Measurements from ENCODE around the gene BUD23. TPM values are rescaled to one million over a fixed set of nuclear protein-coding genes. Genes with fewer than 3 reads are reported as not detected.

Gene BUD23
- total and polyA plus RNA-seq, 9 of the 15 experiments (the other 6 are each of a cell fraction or from before 2014, with no cell fraction given) = 79.5 to 270 (median 150) TPM

- no peak for TF ChIP-seq ETS2 (tag; IDR thresholded peaks at IDR 0.05; ENCODE audit: borderline replicate concordance, poor library complexity, severe bottlenecking)
- TF ChIP-seq, protein P1, sequence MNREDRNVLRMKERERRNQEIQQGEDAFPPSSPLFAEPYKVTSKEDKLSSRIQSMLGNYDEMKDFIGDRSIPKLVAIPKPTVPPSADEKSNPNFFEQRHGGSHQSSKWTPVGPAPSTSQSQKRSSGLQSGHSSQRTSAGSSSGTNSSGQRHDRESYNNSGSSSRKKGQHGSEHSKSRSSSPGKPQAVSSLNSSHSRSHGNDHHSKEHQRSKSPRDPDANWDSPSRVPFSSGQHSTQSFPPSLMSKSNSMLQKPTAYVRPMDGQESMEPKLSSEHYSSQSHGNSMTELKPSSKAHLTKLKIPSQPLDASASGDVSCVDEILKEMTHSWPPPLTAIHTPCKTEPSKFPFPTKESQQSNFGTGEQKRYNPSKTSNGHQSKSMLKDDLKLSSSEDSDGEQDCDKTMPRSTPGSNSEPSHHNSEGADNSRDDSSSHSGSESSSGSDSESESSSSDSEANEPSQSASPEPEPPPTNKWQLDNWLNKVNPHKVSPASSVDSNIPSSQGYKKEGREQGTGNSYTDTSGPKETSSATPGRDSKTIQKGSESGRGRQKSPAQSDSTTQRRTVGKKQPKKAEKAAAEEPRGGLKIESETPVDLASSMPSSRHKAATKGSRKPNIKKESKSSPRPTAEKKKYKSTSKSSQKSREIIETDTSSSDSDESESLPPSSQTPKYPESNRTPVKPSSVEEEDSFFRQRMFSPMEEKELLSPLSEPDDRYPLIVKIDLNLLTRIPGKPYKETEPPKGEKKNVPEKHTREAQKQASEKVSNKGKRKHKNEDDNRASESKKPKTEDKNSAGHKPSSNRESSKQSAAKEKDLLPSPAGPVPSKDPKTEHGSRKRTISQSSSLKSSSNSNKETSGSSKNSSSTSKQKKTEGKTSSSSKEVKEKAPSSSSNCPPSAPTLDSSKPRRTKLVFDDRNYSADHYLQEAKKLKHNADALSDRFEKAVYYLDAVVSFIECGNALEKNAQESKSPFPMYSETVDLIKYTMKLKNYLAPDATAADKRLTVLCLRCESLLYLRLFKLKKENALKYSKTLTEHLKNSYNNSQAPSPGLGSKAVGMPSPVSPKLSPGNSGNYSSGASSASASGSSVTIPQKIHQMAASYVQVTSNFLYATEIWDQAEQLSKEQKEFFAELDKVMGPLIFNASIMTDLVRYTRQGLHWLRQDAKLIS (CRISPR knock-in tag; IDR thresholded peaks at IDR 0.05) = no peak
- no peak for TF ChIP-seq KLF10 (CRISPR knock-in tag; IDR thresholded peaks at IDR 0.05)
- TF ChIP-seq, protein P2, sequence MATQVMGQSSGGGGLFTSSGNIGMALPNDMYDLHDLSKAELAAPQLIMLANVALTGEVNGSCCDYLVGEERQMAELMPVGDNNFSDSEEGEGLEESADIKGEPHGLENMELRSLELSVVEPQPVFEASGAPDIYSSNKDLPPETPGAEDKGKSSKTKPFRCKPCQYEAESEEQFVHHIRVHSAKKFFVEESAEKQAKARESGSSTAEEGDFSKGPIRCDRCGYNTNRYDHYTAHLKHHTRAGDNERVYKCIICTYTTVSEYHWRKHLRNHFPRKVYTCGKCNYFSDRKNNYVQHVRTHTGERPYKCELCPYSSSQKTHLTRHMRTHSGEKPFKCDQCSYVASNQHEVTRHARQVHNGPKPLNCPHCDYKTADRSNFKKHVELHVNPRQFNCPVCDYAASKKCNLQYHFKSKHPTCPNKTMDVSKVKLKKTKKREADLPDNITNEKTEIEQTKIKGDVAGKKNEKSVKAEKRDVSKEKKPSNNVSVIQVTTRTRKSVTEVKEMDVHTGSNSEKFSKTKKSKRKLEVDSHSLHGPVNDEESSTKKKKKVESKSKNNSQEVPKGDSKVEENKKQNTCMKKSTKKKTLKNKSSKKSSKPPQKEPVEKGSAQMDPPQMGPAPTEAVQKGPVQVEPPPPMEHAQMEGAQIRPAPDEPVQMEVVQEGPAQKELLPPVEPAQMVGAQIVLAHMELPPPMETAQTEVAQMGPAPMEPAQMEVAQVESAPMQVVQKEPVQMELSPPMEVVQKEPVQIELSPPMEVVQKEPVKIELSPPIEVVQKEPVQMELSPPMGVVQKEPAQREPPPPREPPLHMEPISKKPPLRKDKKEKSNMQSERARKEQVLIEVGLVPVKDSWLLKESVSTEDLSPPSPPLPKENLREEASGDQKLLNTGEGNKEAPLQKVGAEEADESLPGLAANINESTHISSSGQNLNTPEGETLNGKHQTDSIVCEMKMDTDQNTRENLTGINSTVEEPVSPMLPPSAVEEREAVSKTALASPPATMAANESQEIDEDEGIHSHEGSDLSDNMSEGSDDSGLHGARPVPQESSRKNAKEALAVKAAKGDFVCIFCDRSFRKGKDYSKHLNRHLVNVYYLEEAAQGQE (IDR thresholded peaks at IDR 0.05; ENCODE audit: borderline replicate concordance) = no peak
- TF ChIP-seq, protein P2 (CRISPR knock-in tag; IDR thresholded peaks at IDR 0.05; ENCODE audit: low read depth) = no peak
- peak; percentile 88; the same call in 1 of the 2 replicates for TF ChIP-seq HLTF (IDR thresholded peaks at IDR 0.05)
- TF ChIP-seq ZNF695 (CRISPR knock-in tag; IDR thresholded peaks at IDR 0.05) = no peak
- no peak for TF ChIP-seq KLF16 (IDR thresholded peaks at IDR 0.05)
- no peak for TF ChIP-seq ZNF174 (CRISPR knock-in tag; IDR thresholded peaks at IDR 0.05)
- TF ChIP-seq ZNF212 (CRISPR knock-in tag; IDR thresholded peaks at IDR 0.05) = no peak
- no peak for TF ChIP-seq TGIF2 (CRISPR knock-in tag; IDR thresholded peaks at IDR 0.05)
- TF ChIP-seq ZEB2 (IDR thresholded peaks at IDR 0.05) = 0 out of 2 replicates have a peak, but pooled peaks have one; percentile 4
- peak; percentile 90 for TF ChIP-seq LARP7 (IDR thresholded peaks at IDR 0.05)
- TF ChIP-seq SNIP1 (IDR thresholded peaks at IDR 0.05; ENCODE audit: low read depth) = 0 out of 2 replicates have a peak, but pooled peaks have one; percentile 25
- TF ChIP-seq E2F6 (IDR thresholded peaks at IDR 0.05; ENCODE audit: borderline replicate concordance in 1 of 2, extremely low read depth in 1 of 2, insufficient read depth in 1 of 2, insufficient read length in 1 of 2, low read depth in 1 of 2, low read length in 1 of 2, poor library complexity in 1 of 2, severe bottlenecking in 1 of 2) = no peak
- TF ChIP-seq SRSF7 (optimal IDR thresholded peaks at IDR 0.05; ENCODE audit: low read depth, low read length) = no peak
- 0 out of 2 replicates have a peak, but pooled peaks have one; percentile 30 for TF ChIP-seq MTA2 (IDR thresholded peaks at IDR 0.05; ENCODE audit: low read depth)
- peak; percentile 85 for TF ChIP-seq NCOA4 (IDR thresholded peaks at IDR 0.05; ENCODE audit: partially characterized antibody)
Observed at GRCh38 chr7:73726083-73726466, 42.7 kb downstream of the BUD23 start (continued).
